Measurements from ENCODE around the gene RTRAF. TPM values are rescaled to one million over a fixed set of nuclear protein-coding genes. Genes with fewer than 3 reads are reported as not detected.

RTRAF gene
- total and polyA plus RNA-seq, 10 of the 15 experiments (the other 5 are each of a cell fraction or from before 2014, with no cell fraction given), result 248 to 540 (median 368) TPM

- ChIA-PET RAD21 (ENCODE audit: unreplicated experiment) (interaction anchor here (1.3 kb wide), 1 partner anchor 78 kb away, joined by 3 read pairs; no protein-coding TSS in a partner anchor), CTCF (interaction anchor here (0.6 to 1.2 kb wide), 6 partner anchors 10 to 120 kb away, joined by 3 to 7 read pairs (median 4); no protein-coding TSS in a partner anchor), POLR2A (no interaction called here), SMC1A (ENCODE audit: uncharacterized antibody, unreplicated experiment) (interaction anchor here (1.1 to 1.3 kb wide), 3 partner anchors 11 to 95 kb away, joined by 3 to 5 read pairs (median 3); no protein-coding TSS in a partner anchor)
- ATAC-seq (no peak), FAIRE-seq (no peak), DNase-seq (ENCODE audit: low read depth, low spot score) (no peak)
- TF ChIP-seq HCFC1 (IDR thresholded peaks at IDR 0.05; ENCODE audit: low read length), result no peak
- TF ChIP-seq HDAC6 (IDR thresholded peaks at IDR 0.05; ENCODE audit: unreplicated experiment), result no peak
- no peak for TF ChIP-seq TAF1 (IDR thresholded peaks at IDR 0.05; ENCODE audit: borderline replicate concordance, low read depth, low read length)
- TF ChIP-seq NFXL1 (IDR thresholded peaks at IDR 0.05; ENCODE audit: borderline replicate concordance), result no peak
- no peak for TF ChIP-seq SUPT20H (IDR thresholded peaks at IDR 0.05; ENCODE audit: borderline replicate concordance, control insufficient read depth, low read depth, low read length)
- TF ChIP-seq KAT2A (conservative IDR thresholded peaks at IDR 0.05; ENCODE audit: control insufficient read depth, low read depth, low read length), result no peak
- TF ChIP-seq TCF12 (IDR thresholded peaks at IDR 0.05; ENCODE audit: low read depth, low read length), result no peak
- H3K27me3 ChIP-seq (replicated peaks in 1 of 2; ENCODE audit: control insufficient read depth in 2 of 2, insufficient read depth in 2 of 2, low read length in 1 of 2), result no peaks in the 10 kb centered on the region
- no peaks in the 10 kb centered on the region; a peak in 1 of 4 replicates for H3K36me3 ChIP-seq (ENCODE audit: control insufficient read depth in 2 of 2, insufficient read depth in 2 of 2, low read length in 1 of 2)
- no peaks in the 10 kb centered on the region for H4K20me1 ChIP-seq (ENCODE audit: control insufficient read depth, insufficient read depth)
- no peaks in the 10 kb centered on the region for H3K79me2 ChIP-seq (ENCODE audit: control insufficient read depth, insufficient read depth, low read length)
- no peak overlapping the region for H3K4me3 ChIP-seq
- no peaks in the 10 kb centered on the region for H3K4me1 ChIP-seq (ENCODE audit: control insufficient read depth, insufficient read depth, low read length)
- H2AFZ ChIP-seq (ENCODE audit: control insufficient read depth, low read depth, low read length), result no peak overlapping the region
- WGBS (ENCODE audit: insufficient coverage, insufficient replicate concordance, low lambda C conversion rate, missing lambda C conversion rate), result 67% methylated on average over 3 of the region's 3 CpGs
- H3K27ac ChIP-seq (ENCODE audit: control insufficient read depth, insufficient read depth), result no peak overlapping the region
- H3K9ac ChIP-seq (ENCODE audit: control insufficient read depth, insufficient read depth, low read length), result no peak overlapping the region
- BruUV-seq (replicated peaks), result no TSS peak
- in situ Hi-C loops (cut with MboI) (no loop called here), intact Hi-C loops (cut with micrococcal nuclease; ENCODE audit: unreplicated experiment) (no loop called here)
- no peaks in the 10 kb centered on the region; the same call in 2 of the 3 replicates for H3K9me3 ChIP-seq (replicated peaks; ENCODE audit: control insufficient read depth, insufficient read depth, low read length)
- H3K4me2 ChIP-seq (ENCODE audit: control insufficient read depth, insufficient read depth), result no peak overlapping the region
These were observed 26.6 kb upstream of the RTRAF start for GRCh38 chr14:51962711-51963110.

- Histone ChIP-seq H2AFZ (ENCODE audit: control insufficient read depth, low read depth, low read length) (no peak overlapping the region), H3K27me3 (replicated peaks in 1 of 2; ENCODE audit: control insufficient read depth in 2 of 2, insufficient read depth in 2 of 2, low read length in 1 of 2) (no peaks in the 10 kb centered on the region), H3K79me2 (ENCODE audit: control insufficient read depth, insufficient read depth, low read length) (no peaks in the 10 kb centered on the region), H4K20me1 (ENCODE audit: control insufficient read depth, insufficient read depth) (no peaks in the 10 kb centered on the region), H3K4me2 (ENCODE audit: control insufficient read depth, insufficient read depth) (no peak overlapping the region), H3K36me3 (ENCODE audit: control insufficient read depth in 2 of 2, insufficient read depth in 2 of 2, low read length in 1 of 2) (no peaks in the 10 kb centered on the region; a peak in 1 of 4 replicates), H3K9ac (ENCODE audit: control insufficient read depth, insufficient read depth, low read length) (no peak overlapping the region), H3K4me1 (ENCODE audit: control insufficient read depth, insufficient read depth, low read length) (no peaks in the 10 kb centered on the region), H3K9me3 (replicated peaks; ENCODE audit: control insufficient read depth, insufficient read depth, low read length) (no peaks in the 10 kb centered on the region; the same call in 2 of the 3 replicates), H3K4me3 (no peak overlapping the region), H3K27ac (ENCODE audit: control insufficient read depth, insufficient read depth) (no peak overlapping the region)
- BruUV-seq (replicated peaks), result no TSS peak
- ATAC-seq (no peak), FAIRE-seq (no peak), DNase-seq (ENCODE audit: low read depth, low spot score) (no peak)
- POLR2A ChIA-PET, result no interaction called here
- SMC1A ChIA-PET (ENCODE audit: uncharacterized antibody, unreplicated experiment), result interaction anchor here (1.1 to 2.4 kb wide), 4 partner anchors 11 to 96 kb away, joined by 3 to 9 read pairs (median 4); no protein-coding TSS in a partner anchor
- CTCF ChIA-PET, result interaction anchor here (0.9 to 1.2 kb wide), 5 partner anchors 9 to 121 kb away, joined by 3 to 7 read pairs (median 3); no protein-coding TSS in a partner anchor
- intact Hi-C loops (cut with micrococcal nuclease; ENCODE audit: unreplicated experiment), result no loop called here
- WGBS (ENCODE audit: insufficient coverage, insufficient replicate concordance, low lambda C conversion rate, missing lambda C conversion rate), result 99% methylated on average over 4 of the region's 4 CpGs
- in situ Hi-C loops (cut with MboI), result no loop called here
- RAD21 ChIA-PET (ENCODE audit: unreplicated experiment), result interaction anchor here (1.3 kb wide), 1 partner anchor 79 kb away, joined by 3 read pairs; no protein-coding TSS in a partner anchor
- TF ChIP-seq EGR1 (IDR thresholded peaks at IDR 0.05; ENCODE audit: borderline replicate concordance in 1 of 2, low read depth in 2 of 2, low read length in 2 of 2), result no peak
- TF ChIP-seq SMAD1 (IDR thresholded peaks at IDR 0.05; ENCODE audit: low read depth, partially characterized antibody), result no peak
- TF ChIP-seq ZBTB11 (CRISPR knock-in tag; IDR thresholded peaks at IDR 0.05), result no peak
- no peak for TF ChIP-seq EZH2 (IDR thresholded peaks at IDR 0.05; ENCODE audit: borderline replicate concordance, control insufficient read depth, low read depth, low read length)
- no peak for TF ChIP-seq CHD1 (IDR thresholded peaks at IDR 0.05; ENCODE audit: low read depth, low read length)
These were observed 26.1 kb upstream of the RTRAF start for GRCh38 chr14:51963286-51963685.
